Ovary (tissue), 9 donors: Measurements from ENCODE around the gene DPAGT1. TPM values are rescaled to one million over a fixed set of nuclear protein-coding genes. Genes with fewer than 3 reads are reported as not detected.

ENCODE experiments used
- DNase-seq, 5 donors: peaks; one replicate each; pipeline ENCODE4 v3.0.0-alpha.2; 2019 to 2020
- H3K27ac ChIP-seq, 2 donors: fragments of 200-600 bp; one replicate each; pipeline versions ENCODE4 v1.5.1 to v1.8.0; 2019 to 2022
- H3K27me3 ChIP-seq: fragments of 200-600 bp; one replicate; pipeline ENCODE4 v1.8.0; 2022
- H3K36me3 ChIP-seq: fragments of 200-600 bp; sonication (generic); one replicate; pipeline ENCODE4 v1.5.1; 2019
- H3K4me1 ChIP-seq: one replicate; pipeline ENCODE4 v1.8.1; 2013; ENCODE audit warnings: mild to moderate bottlenecking, moderate library complexity; ENCODE audit not compliant: insufficient read depth
- H3K4me3 ChIP-seq: fragments of 200-600 bp; sonication (generic); one replicate; pipeline ENCODE4 v1.5.1; 2017
- H3K9me3 ChIP-seq, 2 donors: fragments of 200-600 bp in 1 of 2; sonication (generic) in 1 of 2; one replicate each; pipeline versions ENCODE4 v1.5.1 to v1.8.1; 2013 to 2019; ENCODE audit warnings: mild to moderate bottlenecking in 1 of 2, moderate library complexity in 1 of 2
- EP300 ChIP-seq: sonication (generic); formaldehyde crosslinking; IDR thresholded peaks from one replicate; pipeline ENCODE4 v1.6.1; 2017; ENCODE audit warnings: antibody characterized with exemption
- POLR2A ChIP-seq: fragments of 450-650 bp; IDR thresholded peaks from one replicate; pipeline ENCODE4 v1.6.1; 2017; ENCODE audit warnings: antibody characterized with exemption, mild to moderate bottlenecking, moderate library complexity
- WGBS, 3 donors: extraction: QIAGEN DNeasy Blood & Tissue Kit in 1 of 3; methylation state at CpG; one replicate each; pipeline versions ENCODE4 v1.1.5 to v1.1.7; 2013 to 2017; 5-methylcytosine and 5-hydroxymethylcytosine counted together
- intact Hi-C, 4 donors: fragments of 100-400 bp; cut with DNase I; formaldehyde crosslinking; loops; one replicate each; pipeline versions ENCODE4 v1.11.0 to v1.15.1; 2022 to 2023
- polyA plus RNA-seq, 2 donors: library from polyadenylated mRNA; stranded (reverse); fragments of 200-250 nt in 1 of 2; fragments of 350-450 nt in 1 of 2; fragmentation: Illumina TruSeq in 1 of 2; extraction: RNeasy Lipid Tissue Mini Kit (QIAGEN cat#74804) in 1 of 2; gene quantifications; one replicate each; pipeline ENCODE4 v1.2.3, GENCODE V29; 2013 to 2014
- total RNA-seq, 7 donors: library from RNA; depleted of rRNA in 2 of 7; stranded (reverse); fragments of >200 nt in 2 of 7; fragmentation: NEBNext Ultra II Directional in 3 of 7; extraction: Animal tissue kit (Norgen Biotek cat#: 25700) in 3 of 7; gene quantifications; one replicate each; pipeline versions ENCODE4 v1.1.0 to v1.2.4, GENCODE V29; 2016 to 2023
- TF ChIP-seq, protein P1 (sequence below), 3 donors: fragments of 450-650 bp in 2 of 3; fragments of 200-600 bp in 1 of 3; IDR thresholded peaks; one replicate each; pipeline versions ENCODE4 v1.5.1 to v1.8.0; 2016 to 2022; ENCODE audit warnings: antibody characterized with exemption in 3 of 3, mild to moderate bottlenecking in 1 of 3
- donor health status: DM: no; HTN: no; CAD: no; lungs with moderate emphysema.
- donor health status: DM: no; HTN: no; CAD: no.
- donor health status: Bipolar disorder and iron deficiency.
- donor health status: DM: yes; HTN: yes; CAD: no.
- donor health status: DM: no; HTN: no; CAD: no.
- donor health status: DM: yes; HTN: yes; CAD: no.

The DPAGT1 gene
- total and polyA plus RNA-seq, 9 donors, result 14.1 to 61.4 (median 24.4) TPM

DNA sequence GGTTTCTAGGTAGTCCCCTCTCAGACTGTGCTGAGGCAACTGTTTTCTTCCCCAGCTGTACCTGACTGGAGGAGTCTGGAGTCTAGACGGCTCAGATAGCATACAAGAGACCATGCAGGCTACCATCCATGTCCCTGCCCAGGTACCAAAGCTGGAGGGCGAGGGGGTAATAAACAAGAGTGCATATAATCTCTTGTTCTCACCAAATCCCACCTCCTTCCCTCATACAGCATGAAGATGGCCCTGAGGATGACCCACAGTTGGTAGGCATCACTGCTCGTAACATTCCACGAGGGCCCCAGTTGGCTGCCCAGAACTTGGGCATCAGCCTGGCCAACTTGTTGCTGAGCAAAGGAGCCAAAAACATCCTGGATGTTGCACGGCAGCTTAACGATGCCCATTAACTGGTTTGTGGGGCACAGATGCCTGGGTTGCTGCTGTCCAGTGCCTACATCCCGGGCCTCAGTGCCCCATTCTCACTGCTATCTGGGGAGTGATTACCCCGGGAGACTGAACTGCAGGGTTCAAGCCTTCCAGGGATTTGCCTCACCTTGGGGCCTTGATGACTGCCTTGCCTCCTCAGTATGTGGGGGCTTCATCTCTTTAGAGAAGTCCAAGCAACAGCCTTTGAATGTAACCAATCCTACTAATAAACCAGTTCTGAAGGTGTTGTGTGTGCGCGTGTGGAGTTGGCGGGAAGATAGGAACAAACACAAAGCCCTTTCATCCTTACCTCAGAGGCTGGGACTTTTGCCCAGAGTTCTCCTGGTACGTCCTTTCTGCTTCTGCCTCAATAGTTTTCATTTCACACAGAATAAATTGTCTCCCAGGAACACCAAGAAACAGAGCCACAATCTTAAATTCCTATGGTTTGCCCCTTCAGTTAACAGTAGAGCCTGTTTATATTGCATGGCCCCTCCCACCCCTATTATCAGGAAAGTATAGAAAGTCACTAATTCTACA lies 8.5 kb downstream of the DPAGT1 start:
- whole genome bisulfite sequencing, 3 donors, result 40 to 52% (median 46%) methylated on average over 12 of the region's 12 CpGs

GRCh38 chr11:119091966-119092879 lies 9.4 kb downstream of the DPAGT1 start:
- WGBS, 3 donors, result 79 to 84% (median 80%) methylated on average over 13 of the region's 13 CpGs
- Histone ChIP-seq H3K4me1 (peaks cover 2% of the 10 kb centered on the region), H3K9me3 (no peaks in the 10 kb centered on the region), H3K27me3 (no peaks in the 10 kb centered on the region), H3K36me3 (no peaks in the 10 kb centered on the region), H3K27ac (no peak overlapping the region), H3K4me3 (no peak overlapping the region)
- intact Hi-C loops, result loop anchor here in 2 of 4 donors (5.0 to 10.0 kb wide), 2 partner anchors 105 to 243 kb away; partner anchors contain the start of gene RNF26 (in 1 of the 2)
- TF ChIP-seq POLR2A, result no peak
- TF ChIP-seq EP300, result no peak
- TF ChIP-seq, protein P1, sequence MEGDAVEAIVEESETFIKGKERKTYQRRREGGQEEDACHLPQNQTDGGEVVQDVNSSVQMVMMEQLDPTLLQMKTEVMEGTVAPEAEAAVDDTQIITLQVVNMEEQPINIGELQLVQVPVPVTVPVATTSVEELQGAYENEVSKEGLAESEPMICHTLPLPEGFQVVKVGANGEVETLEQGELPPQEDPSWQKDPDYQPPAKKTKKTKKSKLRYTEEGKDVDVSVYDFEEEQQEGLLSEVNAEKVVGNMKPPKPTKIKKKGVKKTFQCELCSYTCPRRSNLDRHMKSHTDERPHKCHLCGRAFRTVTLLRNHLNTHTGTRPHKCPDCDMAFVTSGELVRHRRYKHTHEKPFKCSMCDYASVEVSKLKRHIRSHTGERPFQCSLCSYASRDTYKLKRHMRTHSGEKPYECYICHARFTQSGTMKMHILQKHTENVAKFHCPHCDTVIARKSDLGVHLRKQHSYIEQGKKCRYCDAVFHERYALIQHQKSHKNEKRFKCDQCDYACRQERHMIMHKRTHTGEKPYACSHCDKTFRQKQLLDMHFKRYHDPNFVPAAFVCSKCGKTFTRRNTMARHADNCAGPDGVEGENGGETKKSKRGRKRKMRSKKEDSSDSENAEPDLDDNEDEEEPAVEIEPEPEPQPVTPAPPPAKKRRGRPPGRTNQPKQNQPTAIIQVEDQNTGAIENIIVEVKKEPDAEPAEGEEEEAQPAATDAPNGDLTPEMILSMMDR (IDR thresholded peaks at IDR 0.05), result no peak
- DNase-seq, result no peak

More for the DNA sequence above, 8.5 kb downstream of the DPAGT1 start:
- DNase-seq, result no peak
- peak overlapping the region; percentile 92 for H3K4me3 ChIP-seq
- H3K27ac ChIP-seq, result no peak overlapping the region
- intact Hi-C loops, result loop anchor here in 2 of 4 donors (5.0 to 10.0 kb wide), 2 partner anchors 104 to 242 kb away; partner anchors contain the start of gene RNF26 (in 1 of the 2)
- TF ChIP-seq, protein P1 (IDR thresholded peaks at IDR 0.05), result no peak
- TF ChIP-seq POLR2A, result no peak
- no peak for TF ChIP-seq EP300
- H3K9me3 ChIP-seq, result no peaks in the 10 kb centered on the region
- H3K4me1 ChIP-seq, result peaks cover 2% of the 10 kb centered on the region
- H3K27me3 ChIP-seq, result no peaks in the 10 kb centered on the region
- H3K36me3 ChIP-seq, result no peaks in the 10 kb centered on the region

- H3K27me3 ChIP-seq, result no peaks in the 10 kb centered on the region
- no peak for DNase-seq
- no peak overlapping the region for H3K27ac ChIP-seq
Measured at GRCh38 chr11:119091178-119091577, 10.5 kb downstream of the DPAGT1 start.

More at GRCh38 chr11:119091178-119091577, 10.5 kb downstream of the DPAGT1 start:
- Histone ChIP-seq H3K36me3 (no peaks in the 10 kb centered on the region), H3K4me3 (no peak overlapping the region), H3K4me1 (peaks cover 2% of the 10 kb centered on the region), H3K9me3 (no peaks in the 10 kb centered on the region)
- 84 to 86% (median 84%) methylated on average over 9 of the region's 9 CpGs for WGBS, 3 donors
- intact Hi-C loops, result loop anchor here in 2 of 4 donors (5.0 to 10.0 kb wide), 2 partner anchors 106 to 244 kb away; partner anchors contain the start of gene RNF26 (in 1 of the 2)
- TF ChIP-seq POLR2A (no peak), EP300 (no peak)
- TF ChIP-seq, protein P1 (IDR thresholded peaks at IDR 0.05), result no peak
